Kidney glomerular epithelial cell (primary cell): ENCODE data around the gene DPF1.
A peak's percentile ranks its signal among the peaks of the same experiment; 100 is the strongest.
"Not testable (repeated sequence)": the region's sequence is repeated elsewhere in the genome, so short reads cannot be mapped to it uniquely, and the experiment has no call there.

Source experiments
- DNase-seq: peaks from one replicate; lab custom pipeline; 2025; lab: John Stamatoyannopoulos, UW

Gene DPF1

GRCh38 chr19:38224014-38224862 lies at the start of gene DPF1:
TSS of gene DPF1 (minus strand) at chr19:38224222. CDS start at chr19:38224142, 80 bp downstream.
- DNase-seq, result peak; percentile 56

DNA sequence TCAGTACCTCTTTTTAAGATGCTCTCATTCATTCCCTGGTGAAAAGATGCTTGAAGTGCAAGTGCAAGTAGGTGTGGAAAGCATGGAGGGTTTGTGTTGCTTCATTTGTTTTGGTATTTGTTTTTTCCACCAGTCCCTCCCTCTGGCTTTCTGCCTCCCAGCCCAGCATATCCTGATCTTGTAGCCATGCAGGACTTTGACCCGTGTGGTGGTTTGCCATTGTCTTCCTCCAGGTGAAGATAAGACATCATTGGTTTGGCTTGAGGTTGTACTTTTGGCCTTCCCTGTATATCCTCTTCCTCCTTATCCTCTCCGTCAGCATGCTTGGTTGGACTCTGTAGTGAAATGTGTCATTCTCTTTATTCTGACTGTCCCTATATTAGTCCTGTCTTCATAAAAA lies 49.5 kb upstream of the DPF1 start:
- no peak for DNase-seq

GRCh38 chr19:38270587-38271167 lies 46.7 kb upstream of the DPF1 start:
- peak; percentile 10 for DNase-seq

GRCh38 chr19:38268539-38268938 lies 44.5 kb upstream of the DPF1 start:
- DNase-seq, result peak; percentile 30

DNA sequence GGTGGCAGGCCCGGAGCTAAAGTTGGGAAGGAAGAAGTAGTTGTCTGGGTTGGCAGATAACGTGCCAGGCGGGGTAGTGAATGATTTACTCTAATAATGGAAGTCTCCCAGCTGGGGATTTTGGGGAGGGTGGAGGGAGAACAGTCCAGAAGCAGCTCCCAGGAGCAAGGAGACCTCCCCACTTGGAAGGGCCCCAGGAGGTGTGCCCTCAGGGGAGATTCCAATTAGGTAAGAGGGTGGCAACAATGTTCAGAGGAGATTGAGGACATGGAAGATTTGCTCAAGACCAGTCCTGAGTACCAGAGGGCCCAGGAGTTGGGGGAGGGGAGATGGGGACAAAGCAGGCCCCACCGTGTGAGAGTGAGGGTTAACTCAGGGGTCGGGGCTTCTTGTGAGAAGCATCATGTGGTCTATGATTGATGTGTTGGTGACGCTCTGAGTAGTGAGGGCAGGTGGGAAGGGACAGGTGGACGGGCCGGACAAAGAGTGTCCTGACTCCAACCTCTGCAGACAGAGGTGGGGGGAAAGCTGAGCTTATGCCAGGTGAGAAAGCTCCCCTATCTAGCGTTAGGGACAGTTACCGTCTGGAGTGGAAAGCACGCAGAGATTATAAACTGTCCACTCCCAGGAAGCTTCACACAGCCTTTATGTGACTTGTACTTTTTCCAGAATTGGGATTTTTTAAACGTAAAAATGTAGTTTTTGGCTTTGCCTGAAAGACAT lies 43.9 kb upstream of the DPF1 start:
- DNase-seq, result peak; percentile 37

DNA sequence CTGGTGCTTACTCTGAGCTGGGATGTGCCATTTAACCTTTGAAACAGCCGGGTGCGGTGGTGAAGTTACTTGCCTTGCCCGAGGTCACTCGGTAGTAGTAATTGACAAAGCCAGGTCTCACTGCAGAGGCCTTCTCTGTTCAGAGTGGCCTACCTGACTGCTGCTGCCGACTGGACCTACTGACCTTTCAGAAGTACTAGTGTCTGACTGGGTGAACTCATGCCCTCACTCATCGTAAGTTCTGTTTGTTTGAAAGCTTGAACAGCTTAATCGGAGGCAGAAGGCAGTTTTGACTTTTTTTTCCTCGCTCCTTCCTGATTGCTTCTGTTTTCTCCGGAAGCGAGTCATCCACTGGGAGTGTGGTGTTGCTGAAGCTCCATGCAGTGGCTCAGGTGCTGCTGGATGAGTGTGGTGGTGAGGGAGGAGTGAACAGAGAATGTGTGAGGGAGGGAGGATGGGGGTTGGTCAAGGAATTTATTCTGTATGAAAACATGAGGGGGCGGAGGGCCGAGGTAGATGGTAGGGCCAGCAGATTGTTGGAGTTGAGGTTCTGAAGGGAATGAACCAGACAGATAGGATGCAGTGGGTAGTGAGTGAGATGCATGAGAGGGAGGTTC lies 43.1 kb upstream of the DPF1 start:
- peak; percentile 89 for DNase-seq

DNA sequence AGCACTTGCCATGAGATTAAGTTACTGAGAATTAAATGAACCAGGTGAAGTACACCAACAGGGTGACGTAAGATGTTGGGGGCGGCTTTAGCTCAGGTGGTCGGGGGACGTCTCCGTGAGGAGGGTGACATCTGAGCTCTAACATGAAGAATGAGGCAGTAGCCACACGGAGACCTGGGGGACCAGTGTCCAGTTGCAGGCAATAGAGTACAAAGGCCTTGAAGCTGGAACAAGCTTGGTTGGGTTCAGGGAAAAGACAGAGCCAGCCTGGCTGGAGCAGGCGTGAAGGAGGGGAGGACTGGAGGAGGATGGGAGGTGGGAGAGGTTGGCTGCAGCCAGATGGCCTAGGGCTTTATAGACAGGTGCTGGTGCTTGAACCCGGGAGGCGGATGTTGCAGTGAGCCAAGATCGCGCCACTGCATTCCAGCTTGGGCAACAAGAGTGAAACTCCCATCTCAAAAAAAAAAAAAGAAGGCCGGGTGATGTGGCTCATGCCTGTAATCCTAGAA lies 42.0 kb upstream of the DPF1 start:
- DNase-seq, result no peak

DNA sequence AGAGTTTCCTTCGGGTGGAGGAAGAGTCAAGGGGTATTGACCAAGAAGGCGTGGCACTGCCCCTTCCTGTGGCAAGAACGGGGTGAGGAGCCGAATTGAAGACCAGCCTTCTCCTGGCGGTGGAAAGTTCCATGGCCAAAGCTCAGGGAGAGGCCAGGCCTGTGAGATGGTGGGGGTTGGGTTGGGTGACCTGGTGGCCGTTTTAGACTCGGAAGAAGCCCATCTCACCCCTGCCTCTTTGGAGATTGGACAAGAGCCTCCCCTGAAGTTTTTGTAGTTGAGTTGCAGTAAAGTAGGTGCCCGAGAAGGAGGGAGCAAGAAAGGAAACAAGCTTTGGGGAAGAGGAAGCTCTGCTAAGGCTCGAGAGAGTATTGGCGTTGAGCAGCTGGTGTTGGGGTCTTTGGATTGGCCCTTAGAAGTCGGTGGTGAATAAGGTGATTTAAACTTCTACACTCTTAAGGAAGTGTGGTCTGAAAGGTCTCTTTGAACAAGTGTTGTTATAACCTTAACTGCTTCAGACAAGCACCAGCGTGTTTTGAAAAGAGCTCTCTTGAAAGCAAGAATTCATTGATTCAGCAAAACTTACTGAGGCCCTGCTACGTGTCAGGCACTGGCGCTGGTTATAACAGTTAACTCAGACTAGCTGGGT lies 41.3 kb upstream of the DPF1 start:
- DNase-seq, result peak; percentile 42

DNA sequence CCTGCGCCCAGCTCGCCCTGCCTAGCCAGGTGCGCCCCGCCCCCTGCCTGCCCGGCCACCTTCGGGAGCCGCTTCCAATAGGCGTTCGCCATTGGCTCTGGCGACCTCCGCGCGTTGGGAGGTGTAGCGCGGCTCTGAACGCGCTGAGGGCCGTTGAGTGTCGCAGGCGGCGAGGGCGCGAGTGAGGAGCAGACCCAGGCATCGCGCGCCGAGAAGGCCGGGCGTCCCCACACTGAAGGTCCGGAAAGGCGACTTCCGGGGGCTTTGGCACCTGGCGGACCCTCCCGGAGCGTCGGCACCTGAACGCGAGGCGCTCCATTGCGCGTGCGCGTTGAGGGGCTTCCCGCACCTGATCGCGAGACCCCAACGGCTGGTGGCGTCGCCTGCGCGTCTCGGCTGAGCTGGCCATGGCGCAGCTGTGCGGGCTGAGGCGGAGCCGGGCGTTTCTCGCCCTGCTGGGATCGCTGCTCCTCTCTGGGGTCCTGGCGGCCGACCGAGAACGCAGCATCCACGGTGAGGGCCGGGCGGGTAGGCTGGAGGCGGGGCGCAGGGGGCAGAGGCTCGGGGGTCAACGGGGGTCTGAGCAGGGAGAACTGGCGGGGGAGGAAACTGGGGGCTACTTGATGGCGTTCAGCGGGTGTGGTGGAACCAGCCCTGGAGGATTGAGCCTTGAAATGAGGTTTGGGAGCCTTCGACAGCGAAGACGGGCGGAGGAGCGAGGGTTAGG lies 40.6 kb upstream of the DPF1 start, which contains the start of gene SPINT2:
Gene SPINT2, plus strand, starts transcription at position 88 of the 727 bp plus-strand sequence. Its CDS starts 320 bp downstream, at position 408.
- DNase-seq, result no peak

- DNase-seq, result peak; percentile 84
These were observed 39.9 kb upstream of the DPF1 start for GRCh38 chr19:38263689-38264485.

GRCh38 chr19:38262585-38263268 lies 38.7 kb upstream of the DPF1 start:
- peak; percentile 53 for DNase-seq

GRCh38 chr19:38261942-38262341 lies 37.9 kb upstream of the DPF1 start:
- not testable (repeated sequence) for DNase-seq

GRCh38 chr19:38255383-38256014 lies 31.5 kb upstream of the DPF1 start:
- no peak for DNase-seq

GRCh38 chr19:38253788-38254187 lies 29.8 kb upstream of the DPF1 start:
- no peak for DNase-seq

- no peak for DNase-seq
These were observed 29.1 kb upstream of the DPF1 start for GRCh38 chr19:38252941-38253691.

DNA sequence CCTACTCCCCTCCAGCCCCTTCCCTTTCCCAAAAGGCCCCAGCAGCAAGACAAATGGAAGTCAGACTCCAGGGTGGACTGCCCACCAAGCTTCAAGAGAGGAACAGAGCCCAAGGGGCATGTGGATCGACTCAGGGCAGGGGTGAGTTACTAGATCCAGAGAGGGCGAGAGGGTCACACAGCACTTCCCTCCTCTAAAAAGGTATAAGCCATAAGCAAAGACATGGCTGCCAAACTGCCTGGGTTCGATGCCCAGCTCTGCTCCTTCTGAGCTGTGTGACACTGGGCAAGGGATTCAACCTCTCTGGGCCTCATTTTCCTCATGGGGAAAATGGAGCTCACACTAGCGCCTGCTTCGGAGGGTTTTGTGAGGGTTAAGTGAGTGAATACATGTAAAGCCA lies 28.4 kb upstream of the DPF1 start:
- no peak for DNase-seq

DNA sequence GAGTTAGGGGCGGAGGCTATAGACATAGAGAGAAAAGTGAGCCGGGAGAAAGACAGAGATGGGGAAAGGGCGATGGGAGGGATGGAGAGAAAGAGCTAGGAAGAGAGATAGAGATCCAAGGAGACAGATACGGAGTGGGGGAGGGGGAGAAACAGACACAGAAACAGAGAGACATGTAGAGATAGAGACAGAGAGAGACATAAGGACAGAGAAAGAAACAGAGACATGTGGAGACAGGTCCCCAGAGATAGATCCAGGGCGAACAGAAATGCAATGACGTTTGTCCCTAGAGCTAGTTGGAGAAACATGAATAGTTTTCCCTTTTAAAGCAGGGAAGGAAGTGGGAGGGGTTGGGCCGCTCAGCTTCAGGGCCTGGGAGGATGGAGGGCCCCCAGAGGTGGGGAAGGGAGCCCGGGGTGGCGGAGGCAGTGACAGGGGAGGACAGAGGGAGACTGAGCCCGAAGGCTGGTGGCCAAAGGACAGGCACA lies 27.6 kb upstream of the DPF1 start:
- no peak for DNase-seq
